Erythroblast (primary cell): ENCODE results near the gene NT5DC2.

Experiments used
- DNase-seq, 2 experiments: peaks; one replicate each; lab custom pipeline; 2025; lab: John Stamatoyannopoulos, UW
- GATA1 ChIP-seq: IDR thresholded peaks from 2 replicates; pipeline ENCODE4 v1.6.1; 2011; ENCODE audit warnings: low read depth, mild to moderate bottlenecking, control low read depth, low read length, moderate library complexity
- POLR2A ChIP-seq: IDR thresholded peaks from 2 replicates; pipeline ENCODE4 v1.6.1; 2011; ENCODE audit warnings: mild to moderate bottlenecking, low read length

Gene NT5DC2

GRCh38 chr3:52533623-52534280 lies at the start of gene NT5DC2:
TSS of gene NT5DC2 (minus strand) at chr3:52533857. CDS start at chr3:52533737, 120 bp downstream.
- no peak for TF ChIP-seq POLR2A
- peak; percentile 85 to 89 for DNase-seq

- TF ChIP-seq POLR2A = no peak
- peak; percentile 19 to 55 for DNase-seq
These were observed 40.7 kb upstream of the NT5DC2 start for GRCh38 chr3:52574056-52574965.

GRCh38 chr3:52572221-52572620 lies 38.6 kb upstream of the NT5DC2 start:
- no peak for DNase-seq
- no peak for TF ChIP-seq GATA1
- no peak for TF ChIP-seq POLR2A

- DNase-seq = no peak
- TF ChIP-seq GATA1 (no peak), POLR2A (no peak)
These were observed 36.4 kb upstream of the NT5DC2 start for GRCh38 chr3:52570076-52570475.

GRCh38 chr3:52568069-52568468 lies 34.4 kb upstream of the NT5DC2 start:
- TF ChIP-seq POLR2A (no peak), GATA1 (no peak)
- DNase-seq = no peak

GRCh38 chr3:52563984-52564383 lies 30.3 kb upstream of the NT5DC2 start:
- TF ChIP-seq GATA1 = no peak
- no peak for TF ChIP-seq POLR2A
- no peak for DNase-seq

GRCh38 chr3:52561028-52561747 lies 27.5 kb upstream of the NT5DC2 start:
- no peak for DNase-seq
- no peak for TF ChIP-seq POLR2A
- no peak for TF ChIP-seq GATA1

- no peak for DNase-seq
These were observed 24.8 kb upstream of the NT5DC2 start for GRCh38 chr3:52558436-52558835.

GRCh38 chr3:52557011-52557960 lies 23.6 kb upstream of the NT5DC2 start:
- no peak for TF ChIP-seq POLR2A
- no peak for TF ChIP-seq GATA1
- no peak for DNase-seq

More at GRCh38 chr3:52558436-52558835, 24.8 kb upstream of the NT5DC2 start:
- no peak for TF ChIP-seq GATA1
- no peak for TF ChIP-seq POLR2A

- TF ChIP-seq GATA1 = no peak
- no peak for TF ChIP-seq POLR2A
- no peak for DNase-seq
These were observed 21.4 kb upstream of the NT5DC2 start for GRCh38 chr3:52555056-52555455.

GRCh38 chr3:52554026-52554755 lies 20.5 kb upstream of the NT5DC2 start:
- no peak for DNase-seq
- TF ChIP-seq GATA1 = no peak
- TF ChIP-seq POLR2A = no peak

GRCh38 chr3:52552089-52552488 lies 18.4 kb upstream of the NT5DC2 start:
- TF ChIP-seq POLR2A = no peak
- TF ChIP-seq GATA1 = no peak
- DNase-seq = no peak

GRCh38 chr3:52551118-52551517 lies 17.5 kb upstream of the NT5DC2 start:
- TF ChIP-seq GATA1 = no peak

More at GRCh38 chr3:52551118-52551517, 17.5 kb upstream of the NT5DC2 start:
- DNase-seq = no peak
